Activated CD8-positive, alpha-beta memory T cell treated with anti-CD3 and anti-CD28 coated beads for 1 hour (primary cell): ENCODE results near the gene CABP5.
"Not testable (repeated sequence)": the region's sequence is repeated elsewhere in the genome, so short reads cannot be mapped to it uniquely, and the experiment has no call there.

ENCODE experiments used
- DNase-seq, 2 donors: peaks; one replicate each; pipeline ENCODE4 v3.0.0-alpha.2; 2020; ENCODE audit warnings: low read depth in 1 of 2; ENCODE audit errors: extremely low read depth in 1 of 2

Gene CABP5

GRCh38 chr19:48043675-48044258 is at the start of gene CABP5:
Gene CABP5 (minus strand): TSS chr19:48044079. CDS start chr19:48043922, 157 bp downstream.
- no peak for DNase-seq

DNA sequence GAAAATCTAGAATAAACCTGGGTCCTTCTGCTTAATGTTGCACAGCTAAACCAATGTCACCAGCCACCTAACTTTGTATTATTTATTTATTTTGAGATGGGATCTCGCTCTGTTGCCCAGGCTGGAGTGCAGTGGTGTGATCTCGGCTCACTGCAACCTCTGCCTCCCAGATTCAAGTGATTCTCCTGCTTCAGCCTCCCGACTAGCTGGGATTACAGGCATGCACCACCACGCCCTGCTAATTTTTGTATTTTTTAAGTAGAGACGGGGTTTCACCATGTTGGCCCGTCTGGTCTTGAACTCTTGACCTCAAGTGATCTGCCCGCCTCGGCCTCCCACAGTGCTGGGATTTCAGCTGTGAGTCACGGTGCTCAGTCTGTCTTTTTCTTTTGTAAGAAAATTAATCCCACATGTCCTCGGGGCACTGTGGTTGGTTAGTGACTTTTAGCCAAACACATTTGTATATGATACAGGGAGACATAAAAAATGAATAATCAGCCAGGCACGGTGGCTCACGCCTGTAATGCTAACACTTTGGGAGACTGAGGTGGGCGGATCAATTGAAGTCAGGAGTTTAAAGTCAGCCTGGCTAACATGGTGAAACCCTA is 47.3 kb upstream of the CABP5 start:
- DNase-seq = not testable (repeated sequence)

DNA sequence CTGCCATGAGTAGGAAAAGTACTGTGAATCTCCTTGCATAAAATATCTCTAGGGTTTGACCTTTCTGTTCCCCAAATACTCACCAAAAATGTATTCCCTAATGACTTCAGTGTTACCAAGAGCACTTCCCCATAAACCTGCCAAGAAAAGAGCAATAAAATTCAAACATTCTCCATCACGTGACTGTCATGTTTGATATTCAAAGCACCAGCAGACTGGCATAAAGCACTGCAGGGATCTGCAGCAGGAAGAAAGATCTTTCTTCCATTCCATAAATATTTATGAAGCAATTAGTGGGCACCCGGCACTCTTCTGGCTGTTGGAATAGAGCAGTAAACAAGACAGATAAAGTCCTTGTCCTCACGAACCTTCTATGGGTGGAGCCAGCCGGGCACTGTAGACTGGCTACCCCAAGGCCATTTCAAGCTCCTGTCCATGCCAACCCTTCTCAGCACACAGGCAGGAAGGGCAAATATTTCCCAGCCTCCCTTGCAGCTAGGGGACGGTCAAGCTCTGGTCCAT is 46.5 kb upstream of the CABP5 start:
- DNase-seq = no peak

DNA sequence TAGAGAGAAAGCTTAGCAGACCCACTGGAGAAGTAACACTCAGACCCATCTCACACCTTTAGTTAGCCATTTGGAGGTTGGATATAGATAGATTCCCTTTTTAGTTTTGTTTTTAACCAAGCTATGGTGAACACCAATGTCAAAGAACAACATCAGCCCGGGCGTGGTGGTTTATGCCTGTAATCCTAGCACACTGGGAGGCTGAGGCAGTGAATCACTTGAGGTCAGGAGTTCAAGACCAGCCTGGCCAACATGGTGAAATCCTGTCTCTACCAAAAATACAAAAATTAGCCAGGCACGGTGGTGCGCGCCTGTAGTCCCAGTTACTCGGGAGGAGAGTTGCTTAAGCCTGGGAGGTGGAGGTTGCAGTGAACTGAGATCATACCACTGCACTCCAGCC is 45.1 kb upstream of the CABP5 start:
- not testable (repeated sequence) for DNase-seq

- no peak for DNase-seq
Observed at GRCh38 chr19:48085904-48086864, 42.3 kb upstream of the CABP5 start.

DNA sequence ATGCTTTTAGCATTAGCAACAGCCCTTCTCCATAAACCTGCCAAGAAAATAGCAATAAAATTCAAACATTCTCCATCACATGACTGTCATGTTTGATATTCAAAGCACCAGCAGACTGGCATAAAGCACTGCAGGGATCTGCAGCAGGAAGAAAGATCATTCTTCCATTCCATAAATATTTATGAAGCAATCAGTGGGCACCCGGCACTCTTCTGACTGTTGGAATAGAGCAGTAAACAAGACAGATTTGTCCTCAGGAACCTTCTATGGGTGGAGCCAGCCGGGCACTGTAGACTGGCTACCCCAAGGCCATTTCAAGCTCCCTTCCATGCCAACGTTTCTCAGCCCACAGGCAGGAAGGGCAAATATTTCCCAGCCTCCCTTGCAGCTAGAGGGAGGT is 41.2 kb upstream of the CABP5 start:
- no peak for DNase-seq

DNA sequence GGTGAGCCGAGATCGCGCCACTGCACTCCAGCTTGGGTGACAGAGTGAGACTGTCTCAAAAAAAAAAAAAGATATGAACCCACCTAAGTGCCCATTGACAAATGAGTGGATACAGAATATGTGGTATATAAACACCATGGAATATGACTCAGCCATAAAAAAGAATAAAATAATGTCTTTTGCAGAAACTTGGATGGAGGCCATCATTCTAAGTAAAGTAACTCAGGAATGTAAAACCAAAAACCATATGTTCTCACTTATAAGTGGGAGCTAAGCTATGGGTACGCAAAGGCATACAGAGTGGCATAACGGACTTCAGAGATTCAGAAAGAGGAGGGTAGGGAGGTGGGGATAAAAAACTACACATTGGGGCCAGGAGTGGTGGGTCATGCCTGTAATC is 37.2 kb upstream of the CABP5 start:
- DNase-seq = no peak

DNA sequence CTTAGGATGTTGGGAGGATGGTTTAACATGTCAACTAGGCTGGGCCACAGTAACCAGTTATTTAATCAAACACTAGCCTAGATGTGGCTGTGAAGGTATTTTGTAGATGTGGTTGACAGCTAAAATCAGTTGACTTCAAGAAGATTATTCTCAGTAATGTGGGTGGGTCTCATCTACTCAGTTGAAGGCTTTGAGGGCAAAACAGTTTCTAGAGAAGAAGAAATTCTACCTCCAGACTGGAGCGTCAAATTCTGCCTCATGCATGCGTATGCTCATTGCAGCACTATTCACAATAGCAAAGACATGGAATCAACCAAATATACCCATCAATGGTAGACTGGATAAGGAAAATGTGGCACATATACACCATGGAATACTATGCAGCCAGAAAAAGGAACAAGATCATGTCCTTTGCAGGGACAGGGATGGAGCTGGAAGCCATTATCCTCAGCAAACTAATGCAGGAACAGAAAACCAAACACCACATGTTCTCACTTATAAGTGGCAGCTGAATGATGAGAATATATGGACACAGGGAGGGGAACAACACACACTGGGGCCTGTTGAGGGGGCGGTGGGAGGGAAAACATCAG is 26.4 kb upstream of the CABP5 start:
- DNase-seq = not testable (repeated sequence)

- DNase-seq = no peak
Observed at GRCh38 chr19:48069435-48069834, 25.6 kb upstream of the CABP5 start.

DNA sequence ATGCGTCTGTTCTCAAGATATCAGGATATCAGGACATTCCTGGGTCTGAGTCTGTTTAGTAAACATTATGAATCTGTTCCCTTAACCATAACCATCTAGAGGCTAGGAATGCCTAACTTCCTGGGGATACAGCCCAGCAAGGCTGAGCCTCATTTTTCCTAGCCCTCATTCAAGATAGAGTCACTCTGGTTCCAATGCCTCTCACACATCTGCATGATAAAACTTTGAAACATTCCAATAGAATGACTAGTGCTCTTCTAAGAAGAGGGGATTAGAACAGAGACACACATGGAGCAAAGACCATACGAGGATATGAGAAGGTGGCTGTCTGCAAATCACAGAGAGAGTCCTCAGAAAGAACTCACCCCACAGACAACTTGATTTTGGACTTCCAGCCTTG is 20.6 kb upstream of the CABP5 start:
- DNase-seq = no peak

GRCh38 chr19:48061401-48062344 is 17.8 kb upstream of the CABP5 start:
- no peak for DNase-seq

DNA sequence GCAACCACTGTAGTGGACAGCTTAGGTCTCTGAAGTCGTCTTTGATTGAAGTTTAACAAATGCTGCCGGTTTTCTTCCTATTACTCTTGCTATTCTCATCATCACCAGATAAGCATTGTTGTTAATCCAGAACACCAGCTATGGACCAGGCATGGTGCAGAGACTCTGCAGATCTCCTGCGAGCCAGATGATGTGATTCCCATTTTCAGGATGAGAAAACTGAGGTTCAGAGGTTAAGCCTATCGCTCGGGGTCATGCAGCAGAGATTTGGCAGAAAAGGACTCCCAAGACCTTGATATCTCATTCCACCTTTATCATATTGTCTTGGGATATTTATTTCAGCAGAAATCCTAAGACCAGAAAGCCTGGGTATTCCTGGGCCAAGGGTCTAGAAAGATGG is 16.5 kb upstream of the CABP5 start:
- DNase-seq = no peak

DNA sequence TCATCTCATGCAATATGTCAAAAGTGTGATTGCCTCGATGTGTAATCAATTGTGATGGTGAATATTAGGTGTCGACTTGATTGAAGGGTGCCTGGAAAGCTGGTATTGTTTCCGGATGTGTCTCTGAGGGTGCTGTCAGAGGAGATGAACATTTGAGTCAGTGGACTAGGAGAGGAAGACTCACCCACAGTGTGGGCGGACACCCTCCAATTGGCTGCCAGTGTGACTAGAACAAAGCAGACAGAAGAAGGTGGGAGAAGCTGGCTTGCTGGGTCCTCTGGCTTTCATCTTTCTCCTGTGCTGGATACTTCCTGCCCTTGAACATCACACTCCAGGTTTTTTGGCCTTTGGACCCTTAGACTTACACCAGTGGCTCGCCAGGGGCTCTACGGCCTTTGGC is 15.5 kb upstream of the CABP5 start:
- no peak for DNase-seq

GRCh38 chr19:48053856-48054255 is 10.0 kb upstream of the CABP5 start:
- no peak for DNase-seq

DNA sequence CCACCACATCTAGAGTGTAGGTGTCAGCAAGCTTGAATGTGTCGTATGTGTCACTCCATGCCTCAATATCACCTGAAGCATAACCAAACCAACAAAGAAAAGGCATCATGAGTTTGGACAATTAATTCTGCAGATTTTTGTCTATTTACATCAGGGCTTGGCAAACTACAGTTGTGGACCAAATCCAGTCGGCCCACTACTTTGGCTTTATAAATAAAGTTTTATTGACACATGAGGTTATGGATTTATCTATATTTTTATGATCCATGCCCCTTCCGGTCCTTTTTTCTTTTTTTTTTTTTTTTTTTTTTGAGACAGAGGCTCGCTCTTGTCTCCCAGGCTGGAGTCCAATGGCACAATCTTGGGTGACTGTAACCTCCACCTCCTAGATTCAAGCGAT is 9.2 kb upstream of the CABP5 start:
- DNase-seq = no peak

DNA sequence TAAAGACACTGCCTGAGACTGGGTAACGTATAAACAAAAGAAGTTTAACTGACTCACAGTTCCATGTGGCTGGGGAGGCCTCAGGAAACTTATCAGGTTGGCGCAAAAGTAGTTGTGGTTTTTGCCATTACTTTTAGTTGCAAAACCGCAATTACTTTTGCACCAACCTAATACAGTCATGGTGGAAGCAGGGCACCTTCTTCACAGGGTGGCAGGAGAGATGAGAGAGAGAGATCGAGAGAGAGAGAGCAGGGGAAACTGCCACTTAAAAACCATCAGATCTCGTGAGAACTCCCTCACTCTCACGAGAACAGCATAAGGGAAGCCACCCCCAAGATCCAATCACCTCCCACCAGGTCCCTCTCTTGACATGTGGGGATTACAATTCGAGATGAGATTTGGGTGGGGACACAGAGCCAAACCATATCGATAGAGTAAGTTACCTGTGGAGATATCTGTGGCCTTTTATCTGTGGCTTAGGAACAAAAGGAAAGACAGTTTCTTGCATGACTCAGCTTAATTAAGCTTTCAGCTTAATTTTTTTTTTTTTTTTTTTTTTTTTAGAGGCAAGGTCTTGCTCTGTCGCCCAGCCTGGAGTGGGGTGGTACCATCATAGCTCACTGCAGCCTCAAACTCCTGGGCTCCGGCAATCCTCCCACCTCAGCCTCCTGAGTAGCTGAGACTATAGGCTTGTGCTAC is 7.6 kb upstream of the CABP5 start:
- no peak for DNase-seq

- no peak for DNase-seq
Observed at GRCh38 chr19:48044561-48044960, 682 bp upstream of the CABP5 start.

DNA sequence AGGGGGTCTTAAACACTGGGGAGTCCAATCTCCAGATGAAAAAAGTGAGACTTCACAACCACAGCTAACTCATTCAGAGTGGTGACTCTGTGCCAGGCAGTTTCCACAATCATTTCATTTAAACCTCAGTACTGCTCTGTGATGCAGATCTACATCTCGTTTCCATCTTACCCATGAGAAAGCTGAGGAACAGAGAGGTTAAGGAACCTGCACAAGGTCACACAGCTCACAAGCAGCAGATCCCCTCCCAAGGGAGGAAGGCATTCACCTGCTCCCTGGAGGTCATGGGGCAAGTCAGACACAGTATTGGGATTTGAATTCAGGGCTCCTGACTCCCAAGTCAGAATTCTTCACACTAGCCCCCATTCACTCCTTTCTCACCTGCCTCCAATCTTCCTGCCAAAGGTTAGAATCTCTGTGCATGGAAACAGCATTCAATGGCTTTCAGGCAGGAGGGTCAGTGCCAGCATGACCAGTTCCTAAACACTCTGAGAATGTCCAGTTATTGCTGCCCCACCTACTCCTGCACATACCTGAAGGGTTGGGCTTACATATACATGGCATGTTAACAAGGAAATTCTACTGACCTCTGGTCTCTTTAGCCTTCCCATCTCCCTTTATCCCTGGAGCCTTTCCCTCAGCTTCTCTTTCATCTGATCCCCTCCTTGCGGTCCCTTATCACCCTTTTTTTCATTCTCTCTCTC is 1.9 kb downstream of the CABP5 start:
- DNase-seq = no peak

GRCh38 chr19:48036765-48037164 is 7.1 kb downstream of the CABP5 start:
- no peak for DNase-seq
